ENCODE results near the gene METTL6. TPM values are rescaled to one million over a fixed set of nuclear protein-coding genes. Genes with fewer than 3 reads are reported as not detected.

METTL6 gene
- total and polyA plus RNA-seq, 2 of the 4 experiments (the other 2 are of a cell fraction) = 15.4 to 21.5 TPM

DNA sequence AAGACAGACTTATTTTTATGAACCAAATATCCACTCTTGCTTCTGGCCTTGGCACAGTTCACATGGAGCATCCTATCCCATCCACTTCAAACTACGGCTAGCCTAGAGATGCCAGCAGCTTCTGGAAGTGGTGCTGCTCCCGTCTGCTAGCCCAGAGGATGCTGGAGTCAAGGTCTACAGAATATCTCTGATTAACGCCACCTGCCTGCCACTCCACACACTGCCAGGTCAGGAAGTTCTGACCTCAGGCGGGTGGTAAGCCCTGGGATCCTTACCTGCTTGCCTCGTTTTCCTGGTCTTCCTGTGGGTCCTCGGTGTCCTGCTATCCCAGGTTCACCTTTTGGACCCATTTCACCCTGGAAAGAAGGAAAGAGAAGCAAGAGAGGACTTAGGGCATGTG, 42.9 kb upstream of the METTL6 start:
- Histone ChIP-seq H3K9me3 (ENCODE audit: control insufficient read depth, insufficient read depth, low read length) (no peaks in the 10 kb centered on the region), H2BK20ac (ENCODE audit: low read depth, low read length) (no peak overlapping the region), H3K56ac (ENCODE audit: extremely low read depth, insufficient read depth, low read length) (no peak overlapping the region), H4K5ac (ENCODE audit: low read depth, low read length) (no peak overlapping the region), H3K14ac (replicated peaks; ENCODE audit: low read depth, low read length) (no peak overlapping the region), H3K27ac (ENCODE audit: insufficient read depth, low read length) (no peak overlapping the region), H2BK5ac (ENCODE audit: low read depth, low read length, poor library complexity, severe bottlenecking) (no peak overlapping the region), H2BK120ac (ENCODE audit: low read depth, low read length) (no peak overlapping the region), H2BK15ac (ENCODE audit: low read depth, low read length) (no peak overlapping the region), H2AK9ac (replicated peaks; ENCODE audit: low read depth, low read length, poor library complexity) (no peak overlapping the region), H3K79me1 (ENCODE audit: low read depth in 1 of 2, low read length in 2 of 2) (no peaks in the 10 kb centered on the region), H3K9ac (ENCODE audit: low read depth, low read length) (no peak overlapping the region), H3K4me1 (ENCODE audit: control insufficient read depth, insufficient read depth, low read length) (no peaks in the 10 kb centered on the region), H2AFZ (replicated peaks; ENCODE audit: low read length, poor library complexity) (no peak overlapping the region), H2AK5ac (ENCODE audit: low read depth, low read length) (no peak overlapping the region), H4K8ac (ENCODE audit: low read depth in 2 of 2, low read length in 2 of 2) (no peak overlapping the region), H3K4ac (ENCODE audit: low read depth, low read length) (no peak overlapping the region), H3K4me2 (ENCODE audit: low read depth, low read length) (no peak overlapping the region), H4K20me1 (ENCODE audit: insufficient read depth, low read length) (no peaks in the 10 kb centered on the region), H3K4me3 (ENCODE audit: insufficient read depth, low read depth, low read length) (no peak overlapping the region), H3K23ac (ENCODE audit: low read depth, low read length) (no peak overlapping the region), H3K27me3 (ENCODE audit: control insufficient read depth, insufficient read depth, low read length) (no peaks in the 10 kb centered on the region), H4K91ac (ENCODE audit: insufficient read depth, low read depth, low read length) (no peak overlapping the region), H3K36me3 (ENCODE audit: control insufficient read depth, insufficient read depth, low read length) (no peaks in the 10 kb centered on the region), H3K18ac (ENCODE audit: low read depth, low read length) (no peak overlapping the region), H3K9me1 (ENCODE audit: insufficient read depth, low read length) (no peaks in the 10 kb centered on the region)
- intact Hi-C loops (cut with micrococcal nuclease) = no loop called here
- DNase-seq (no peak), ATAC-seq (ENCODE audit: low read depth) (no peak)
- WGBS, 2 experiments (ENCODE audit: extremely low coverage in 2 of 2, insufficient read length in 1 of 2) = no CpG with 5 or more reads among the region's 6 CpGs
- no TSS peak for BruUV-seq (replicated peaks)
- in situ Hi-C loops (cut with MboI; ENCODE audit: low sequenced_read_pairs) = no loop called here
- CTCF ChIA-PET = no interaction called here
- dilution Hi-C loops (cut with HindIII; ENCODE audit: low sequenced_read_pairs, unreplicated experiment) = no loop called here
- POLR2A ChIA-PET (ENCODE audit: unreplicated experiment) = no interaction called here
- TF ChIP-seq NFE2L2 (IDR thresholded peaks at IDR 0.05; ENCODE audit: low read depth, low read length) (no peak), MAZ (IDR thresholded peaks at IDR 0.05; ENCODE audit: borderline replicate concordance, low read depth, low read length) (no peak), POLR2A (IDR thresholded peaks at IDR 0.05; ENCODE audit: low read depth, low read length) (no peak), CEBPB (IDR thresholded peaks at IDR 0.05; ENCODE audit: low read depth, low read length) (no peak), CHD1 (IDR thresholded peaks at IDR 0.05; ENCODE audit: low read depth, low read length) (no peak), MAFK (IDR thresholded peaks at IDR 0.05; ENCODE audit: low read depth, low read length) (no peak), SMC3 (IDR thresholded peaks at IDR 0.05; ENCODE audit: low read depth, low read length) (no peak), BHLHE40 (IDR thresholded peaks at IDR 0.05; ENCODE audit: low read depth, low read length) (no peak), RAD21 (IDR thresholded peaks at IDR 0.05; ENCODE audit: low read length) (no peak), RFX5 (IDR thresholded peaks at IDR 0.05; ENCODE audit: low read depth, low read length) (no peak), RCOR1 (IDR thresholded peaks at IDR 0.05; ENCODE audit: insufficient replicate concordance, low read length) (no peak), FOS (IDR thresholded peaks at IDR 0.05; ENCODE audit: low read depth, low read length) (no peak), MXI1 (IDR thresholded peaks at IDR 0.05; ENCODE audit: borderline replicate concordance, low read depth, low read length) (no peak)
- TF ChIP-seq, protein P1, sequence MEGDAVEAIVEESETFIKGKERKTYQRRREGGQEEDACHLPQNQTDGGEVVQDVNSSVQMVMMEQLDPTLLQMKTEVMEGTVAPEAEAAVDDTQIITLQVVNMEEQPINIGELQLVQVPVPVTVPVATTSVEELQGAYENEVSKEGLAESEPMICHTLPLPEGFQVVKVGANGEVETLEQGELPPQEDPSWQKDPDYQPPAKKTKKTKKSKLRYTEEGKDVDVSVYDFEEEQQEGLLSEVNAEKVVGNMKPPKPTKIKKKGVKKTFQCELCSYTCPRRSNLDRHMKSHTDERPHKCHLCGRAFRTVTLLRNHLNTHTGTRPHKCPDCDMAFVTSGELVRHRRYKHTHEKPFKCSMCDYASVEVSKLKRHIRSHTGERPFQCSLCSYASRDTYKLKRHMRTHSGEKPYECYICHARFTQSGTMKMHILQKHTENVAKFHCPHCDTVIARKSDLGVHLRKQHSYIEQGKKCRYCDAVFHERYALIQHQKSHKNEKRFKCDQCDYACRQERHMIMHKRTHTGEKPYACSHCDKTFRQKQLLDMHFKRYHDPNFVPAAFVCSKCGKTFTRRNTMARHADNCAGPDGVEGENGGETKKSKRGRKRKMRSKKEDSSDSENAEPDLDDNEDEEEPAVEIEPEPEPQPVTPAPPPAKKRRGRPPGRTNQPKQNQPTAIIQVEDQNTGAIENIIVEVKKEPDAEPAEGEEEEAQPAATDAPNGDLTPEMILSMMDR (conservative IDR thresholded peaks at IDR 0.05; ENCODE audit: low read depth, low read length) = no peak
- TF ChIP-seq, protein P2, sequence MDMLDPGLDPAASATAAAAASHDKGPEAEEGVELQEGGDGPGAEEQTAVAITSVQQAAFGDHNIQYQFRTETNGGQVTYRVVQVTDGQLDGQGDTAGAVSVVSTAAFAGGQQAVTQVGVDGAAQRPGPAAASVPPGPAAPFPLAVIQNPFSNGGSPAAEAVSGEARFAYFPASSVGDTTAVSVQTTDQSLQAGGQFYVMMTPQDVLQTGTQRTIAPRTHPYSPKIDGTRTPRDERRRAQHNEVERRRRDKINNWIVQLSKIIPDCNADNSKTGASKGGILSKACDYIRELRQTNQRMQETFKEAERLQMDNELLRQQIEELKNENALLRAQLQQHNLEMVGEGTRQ (IDR thresholded peaks at IDR 0.05; ENCODE audit: low read depth, low read length) = no peak
- TF ChIP-seq, protein P3, sequence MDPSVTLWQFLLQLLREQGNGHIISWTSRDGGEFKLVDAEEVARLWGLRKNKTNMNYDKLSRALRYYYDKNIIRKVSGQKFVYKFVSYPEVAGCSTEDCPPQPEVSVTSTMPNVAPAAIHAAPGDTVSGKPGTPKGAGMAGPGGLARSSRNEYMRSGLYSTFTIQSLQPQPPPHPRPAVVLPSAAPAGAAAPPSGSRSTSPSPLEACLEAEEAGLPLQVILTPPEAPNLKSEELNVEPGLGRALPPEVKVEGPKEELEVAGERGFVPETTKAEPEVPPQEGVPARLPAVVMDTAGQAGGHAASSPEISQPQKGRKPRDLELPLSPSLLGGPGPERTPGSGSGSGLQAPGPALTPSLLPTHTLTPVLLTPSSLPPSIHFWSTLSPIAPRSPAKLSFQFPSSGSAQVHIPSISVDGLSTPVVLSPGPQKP (IDR thresholded peaks at IDR 0.05; ENCODE audit: borderline replicate concordance, low read depth, low read length) = no peak
